ENCODE results near the gene LTO1.
"Not testable (repeated sequence)": the region's sequence is repeated elsewhere in the genome, so short reads cannot be mapped to it uniquely, and the experiment has no call there.

LTO1 gene

DNA sequence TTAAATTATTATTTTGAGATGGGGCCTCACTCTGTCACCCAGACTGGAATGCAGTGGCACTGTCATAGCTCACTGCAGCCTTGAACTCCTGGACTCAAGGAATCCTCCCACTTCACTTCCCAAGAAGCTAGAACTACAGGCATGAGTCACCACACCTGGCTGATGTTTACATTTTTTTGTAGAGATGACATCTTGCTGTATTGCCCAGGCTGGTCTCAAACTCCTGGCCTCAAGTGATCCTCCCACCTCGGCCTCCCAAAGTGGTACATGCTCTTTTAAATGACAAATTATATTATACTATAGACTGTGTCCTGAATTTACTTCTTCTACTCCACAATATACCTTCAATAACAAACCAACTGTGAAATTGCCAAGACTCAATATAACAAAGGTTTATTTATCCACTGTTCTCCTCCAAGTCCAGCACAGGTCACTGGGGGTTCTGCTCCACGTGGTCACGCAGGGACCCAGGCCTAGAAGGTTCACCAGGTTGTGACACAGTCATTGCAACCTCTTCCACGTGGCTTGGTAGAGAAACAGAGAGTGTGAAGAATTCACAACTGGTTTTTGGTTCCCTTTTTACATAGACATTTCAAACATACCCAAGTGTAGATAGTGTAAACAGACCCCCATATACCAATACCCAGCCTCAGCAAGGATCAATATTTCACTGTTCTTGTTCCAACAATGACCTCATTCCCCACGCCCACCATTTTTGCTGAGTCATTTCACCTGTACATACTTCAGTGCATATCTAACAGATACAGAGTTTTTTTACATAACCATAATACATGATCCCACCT, 13.0 kb upstream of the LTO1 start:
- H3K4me3 ChIP-seq (ENCODE audit: control insufficient read depth in 1 of 7, extremely low read depth in 1 of 7, insufficient read depth in 4 of 7, low read depth in 2 of 7, low read length in 6 of 7); H3K27ac ChIP-seq (ENCODE audit: insufficient read depth in 1 of 2, low read depth in 1 of 2, low read length in 2 of 2, poor library complexity in 1 of 2, severe bottlenecking in 2 of 2); DNase-seq; H3K4me1 ChIP-seq (ENCODE audit: control extremely low read depth in 1 of 4, control insufficient read depth in 4 of 4, insufficient read depth in 4 of 4, low read length in 3 of 4); POLR2A ChIA-PET; H3K36me3 ChIP-seq (ENCODE audit: control insufficient read depth in 4 of 4, insufficient read depth in 4 of 4, low read length in 3 of 4); CTCF ChIA-PET: not testable (repeated sequence)
- 85% methylated on average over 3 of the region's 5 CpGs for WGBS (ENCODE audit: insufficient coverage)
- H3K27me3 ChIP-seq (replicated peaks in 2 of 5; ENCODE audit: control insufficient read depth in 4 of 5, insufficient read depth in 5 of 5, low read length in 4 of 5), result peaks cover 0 to 33% (median 12%) of the 10 kb centered on the region in 5 experiments
- peaks cover 0 to 14% (median 9%) of the 10 kb centered on the region in 5 experiments for H3K9me3 ChIP-seq (ENCODE audit: control extremely low read depth in 1 of 5, control insufficient read depth in 4 of 5, insufficient read depth in 2 of 5, low read depth in 1 of 5, low read length in 4 of 5)

- CTCF ChIA-PET, result interaction anchor here (0.7 to 1.4 kb wide), 2 partner anchors 111 to 237 kb away, joined by 3 to 4 read pairs; no protein-coding TSS in a partner anchor
- Histone ChIP-seq H3K4me1 (ENCODE audit: control extremely low read depth in 1 of 4, control insufficient read depth in 4 of 4, insufficient read depth in 4 of 4, low read length in 3 of 4) (peaks cover 0 to 3% (median 0%) of the 10 kb centered on the region in 4 experiments), H3K27ac (ENCODE audit: insufficient read depth in 1 of 2, low read depth in 1 of 2, low read length in 2 of 2, poor library complexity in 1 of 2, severe bottlenecking in 2 of 2) (no peak overlapping the region), H3K36me3 (ENCODE audit: control insufficient read depth in 4 of 4, insufficient read depth in 4 of 4, low read length in 3 of 4) (no peaks in the 10 kb centered on the region), H3K9me3 (ENCODE audit: control extremely low read depth in 1 of 5, control insufficient read depth in 4 of 5, insufficient read depth in 2 of 5, low read depth in 1 of 5, low read length in 4 of 5) (peaks cover 0 to 4% (median 2%) of the 10 kb centered on the region in 5 experiments), H3K27me3 (replicated peaks in 2 of 5; ENCODE audit: control insufficient read depth in 4 of 5, insufficient read depth in 5 of 5, low read length in 4 of 5) (peaks cover 0 to 27% (median 12%) of the 10 kb centered on the region in 5 experiments), H3K4me3 (ENCODE audit: control insufficient read depth in 1 of 7, extremely low read depth in 1 of 7, insufficient read depth in 4 of 7, low read depth in 2 of 7, low read length in 6 of 7) (no peak overlapping the region)
- 95% methylated on average over 6 of the region's 8 CpGs for WGBS (ENCODE audit: insufficient coverage)
- DNase-seq, result no peak
- POLR2A ChIA-PET, result no interaction called here
Measured at GRCh38 chr11:69686856-69687255, 11.7 kb upstream of the LTO1 start.

DNA sequence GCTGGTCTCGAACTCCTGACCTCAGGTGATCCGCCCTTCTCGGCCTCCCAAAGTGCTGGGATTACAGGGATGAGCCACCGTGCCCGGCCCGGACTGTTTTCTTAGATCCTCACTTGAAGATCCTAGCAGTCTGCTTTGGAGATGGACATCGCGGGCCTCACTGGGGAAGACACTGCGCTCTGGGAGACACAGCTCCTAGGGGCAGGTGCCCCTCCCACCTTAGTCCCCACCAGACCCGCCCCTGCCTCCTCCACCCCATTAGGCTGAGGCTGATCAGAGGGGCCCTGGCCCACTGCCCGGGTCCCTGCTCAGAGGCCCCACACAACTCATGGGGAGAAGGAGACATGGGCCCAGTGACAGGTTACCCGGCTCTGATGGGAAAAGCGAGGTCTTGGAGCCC, 11.3 kb upstream of the LTO1 start:
- ChIA-PET POLR2A (no interaction called here), CTCF (interaction anchor here (0.7 to 1.4 kb wide), 3 partner anchors 21 to 237 kb away, joined by 3 to 4 read pairs (median 3); no protein-coding TSS in a partner anchor)
- H3K27me3 ChIP-seq (replicated peaks in 2 of 5; ENCODE audit: control insufficient read depth in 4 of 5, insufficient read depth in 5 of 5, low read length in 4 of 5), result peaks cover 0 to 26% (median 10%) of the 10 kb centered on the region in 5 experiments
- no peak overlapping the region for H3K27ac ChIP-seq (ENCODE audit: insufficient read depth in 1 of 2, low read depth in 1 of 2, low read length in 2 of 2, poor library complexity in 1 of 2, severe bottlenecking in 2 of 2)
- H3K36me3 ChIP-seq (ENCODE audit: control insufficient read depth in 4 of 4, insufficient read depth in 4 of 4, low read length in 3 of 4), result no peaks in the 10 kb centered on the region
- 81% methylated on average over 11 of the region's 13 CpGs for WGBS (ENCODE audit: insufficient coverage)
- peaks cover 0 to 2% (median under 1%) of the 10 kb centered on the region in 5 experiments for H3K9me3 ChIP-seq (ENCODE audit: control extremely low read depth in 1 of 5, control insufficient read depth in 4 of 5, insufficient read depth in 2 of 5, low read depth in 1 of 5, low read length in 4 of 5)
- H3K4me3 ChIP-seq (ENCODE audit: control insufficient read depth in 1 of 7, extremely low read depth in 1 of 7, insufficient read depth in 4 of 7, low read depth in 2 of 7, low read length in 6 of 7), result no peak overlapping the region
- H3K4me1 ChIP-seq (ENCODE audit: control extremely low read depth in 1 of 4, control insufficient read depth in 4 of 4, insufficient read depth in 4 of 4, low read length in 3 of 4), result peaks cover 0 to 3% (median 0%) of the 10 kb centered on the region in 4 experiments
- no peak for DNase-seq

GRCh38 chr11:69685348-69685747, 10.2 kb upstream of the LTO1 start:
- no peak for DNase-seq
- WGBS (ENCODE audit: insufficient coverage), result 55% methylated on average over 8 of the region's 8 CpGs
- Histone ChIP-seq H3K4me3 (ENCODE audit: control insufficient read depth in 1 of 7, extremely low read depth in 1 of 7, insufficient read depth in 4 of 7, low read depth in 2 of 7, low read length in 6 of 7) (peak overlapping the region in 1 of 7 experiments; percentile 31), H3K27me3 (replicated peaks in 2 of 5; ENCODE audit: control insufficient read depth in 4 of 5, insufficient read depth in 5 of 5, low read length in 4 of 5) (peaks cover 0 to 17% (median 7%) of the 10 kb centered on the region in 5 experiments), H3K9me3 (ENCODE audit: control extremely low read depth in 1 of 5, control insufficient read depth in 4 of 5, insufficient read depth in 2 of 5, low read depth in 1 of 5, low read length in 4 of 5) (peaks cover 0 to 2% (median 0%) of the 10 kb centered on the region in 5 experiments), H3K4me1 (ENCODE audit: control extremely low read depth in 1 of 4, control insufficient read depth in 4 of 4, insufficient read depth in 4 of 4, low read length in 3 of 4) (peaks cover 0 to 3% (median 0%) of the 10 kb centered on the region in 4 experiments), H3K36me3 (ENCODE audit: control insufficient read depth in 4 of 4, insufficient read depth in 4 of 4, low read length in 3 of 4) (no peaks in the 10 kb centered on the region), H3K27ac (ENCODE audit: insufficient read depth in 1 of 2, low read depth in 1 of 2, low read length in 2 of 2, poor library complexity in 1 of 2, severe bottlenecking in 2 of 2) (no peak overlapping the region)
- ChIA-PET POLR2A (no interaction called here), CTCF (interaction anchor here (1.2 to 2.4 kb wide), 5 partner anchors 16 to 230 kb away, joined by 3 to 10 read pairs (median 3); no protein-coding TSS in a partner anchor)

GRCh38 chr11:69684651-69685050, 9.5 kb upstream of the LTO1 start:
- CTCF ChIA-PET, result interaction anchor here (1.3 to 2.4 kb wide), 4 partner anchors 15 to 230 kb away, joined by 3 to 10 read pairs (median 3); no protein-coding TSS in a partner anchor
- Histone ChIP-seq H3K36me3 (ENCODE audit: control insufficient read depth in 4 of 4, insufficient read depth in 4 of 4, low read length in 3 of 4) (no peaks in the 10 kb centered on the region), H3K4me3 (ENCODE audit: control insufficient read depth in 1 of 7, extremely low read depth in 1 of 7, insufficient read depth in 4 of 7, low read depth in 2 of 7, low read length in 6 of 7) (no peak overlapping the region), H3K9me3 (ENCODE audit: control extremely low read depth in 1 of 5, control insufficient read depth in 4 of 5, insufficient read depth in 2 of 5, low read depth in 1 of 5, low read length in 4 of 5) (peaks cover 0 to 2% (median 0%) of the 10 kb centered on the region in 5 experiments), H3K4me1 (ENCODE audit: control extremely low read depth in 1 of 4, control insufficient read depth in 4 of 4, insufficient read depth in 4 of 4, low read length in 3 of 4) (peaks cover 0 to 3% (median 0%) of the 10 kb centered on the region in 4 experiments), H3K27ac (ENCODE audit: insufficient read depth in 1 of 2, low read depth in 1 of 2, low read length in 2 of 2, poor library complexity in 1 of 2, severe bottlenecking in 2 of 2) (no peak overlapping the region), H3K27me3 (replicated peaks in 2 of 5; ENCODE audit: control insufficient read depth in 4 of 5, insufficient read depth in 5 of 5, low read length in 4 of 5) (peaks cover 0 to 17% (median 7%) of the 10 kb centered on the region in 5 experiments)
- POLR2A ChIA-PET, result interaction anchor here (0.7 kb wide), 1 partner anchor 275 kb away, joined by 3 read pairs; no protein-coding TSS in a partner anchor
- DNase-seq, result no peak
- WGBS (ENCODE audit: insufficient coverage), result 75% methylated on average over 8 of the region's 11 CpGs

GRCh38 chr11:69683764-69684333, 8.7 kb upstream of the LTO1 start:
- CTCF ChIA-PET, result interaction anchor here (1.2 to 2.4 kb wide), 4 partner anchors 14 to 513 kb away, joined by 3 to 10 read pairs (median 3); no protein-coding TSS in a partner anchor
- POLR2A ChIA-PET, result no interaction called here

More at GRCh38 chr11:69683764-69684333, 8.7 kb upstream of the LTO1 start:
- H3K27me3 ChIP-seq (replicated peaks in 2 of 5; ENCODE audit: control insufficient read depth in 4 of 5, insufficient read depth in 5 of 5, low read length in 4 of 5), result peaks cover 0 to 17% (median 7%) of the 10 kb centered on the region in 5 experiments
- H3K9me3 ChIP-seq (ENCODE audit: control extremely low read depth in 1 of 5, control insufficient read depth in 4 of 5, insufficient read depth in 2 of 5, low read depth in 1 of 5, low read length in 4 of 5), result peaks cover 0 to 2% (median 0%) of the 10 kb centered on the region in 5 experiments
- no peak overlapping the region for H3K27ac ChIP-seq (ENCODE audit: insufficient read depth in 1 of 2, low read depth in 1 of 2, low read length in 2 of 2, poor library complexity in 1 of 2, severe bottlenecking in 2 of 2)
- no peak for DNase-seq
- H3K4me1 ChIP-seq (ENCODE audit: control extremely low read depth in 1 of 4, control insufficient read depth in 4 of 4, insufficient read depth in 4 of 4, low read length in 3 of 4), result peaks cover 0 to 3% (median 0%) of the 10 kb centered on the region in 4 experiments
- no peaks in the 10 kb centered on the region for H3K36me3 ChIP-seq (ENCODE audit: control insufficient read depth in 4 of 4, insufficient read depth in 4 of 4, low read length in 3 of 4)
- 78% methylated on average over 9 of the region's 9 CpGs for WGBS (ENCODE audit: insufficient coverage)
- H3K4me3 ChIP-seq (ENCODE audit: control insufficient read depth in 1 of 7, extremely low read depth in 1 of 7, insufficient read depth in 4 of 7, low read depth in 2 of 7, low read length in 6 of 7), result no peak overlapping the region

All from common myeloid progenitor, CD34-positive (primary cell).